Sciatic nerve (tissue), 2 donors: Measurements from ENCODE around the gene DROSHA. TPM values are rescaled to one million over a fixed set of nuclear protein-coding genes. Genes with fewer than 3 reads are reported as not detected.

ENCODE experiments used
- ATAC-seq: fragments of 200-7000 bp; cut with Tn5 transposase; one replicate; pipeline ENCODE4 v1.9.1; 2020; ENCODE audit warnings: mild to moderate bottlenecking, moderate library complexity
- DNase-seq: peaks from one replicate; pipeline ENCODE4 v3.0.0-alpha.2; 2020; ENCODE audit warnings: low spot score
- intact Hi-C: fragments of 100-400 bp; cut with DNase I; formaldehyde crosslinking; loops from one replicate; pipeline ENCODE4 v1.14.2; 2022
- total RNA-seq: library from RNA; stranded (reverse); fragmentation: NEBNext Ultra II Directional; extraction: Animal tissue kit (Norgen Biotek cat#: 25700); gene quantifications from one replicate; pipeline ENCODE4 v1.2.1, GENCODE V29; 2021
- donor health status: DM: no; HTN: no; CAD: no.
- donor health status: DM: no; HTN: no; CAD: no.

Gene DROSHA
- total RNA-seq, 1 donor from 2014 or later, result 69.8 TPM

- ATAC-seq (peak; percentile 56), DNase-seq (no peak)
- intact Hi-C loops, result no loop called here
These were observed 378 bp downstream of the DROSHA start for GRCh38 chr5:31531543-31531887.

- DNase-seq, result no peak
- intact Hi-C loops, result no loop called here
- ATAC-seq, result no peak
These were observed 1.2 kb downstream of the DROSHA start for GRCh38 chr5:31530541-31531265.

- no peak for ATAC-seq
- intact Hi-C loops, result no loop called here
- no peak for DNase-seq
These were observed 8.9 kb downstream of the DROSHA start for GRCh38 chr5:31523041-31523440.

GRCh38 chr5:31516802-31517201 is 15.1 kb downstream of the DROSHA start:
- DNase-seq, result no peak
- ATAC-seq, result no peak
- intact Hi-C loops, result no loop called here

- DNase-seq (no peak), ATAC-seq (no peak)
- intact Hi-C loops, result no loop called here
These were observed 20.6 kb downstream of the DROSHA start for GRCh38 chr5:31511305-31511704.

GRCh38 chr5:31504529-31504928 is 27.4 kb downstream of the DROSHA start:
- DNase-seq, result no peak
- ATAC-seq, result no peak
- intact Hi-C loops, result no loop called here

GRCh38 chr5:31502506-31502905 is 29.4 kb downstream of the DROSHA start:
- ATAC-seq, result no peak

GRCh38 chr5:31500256-31500655 is 31.6 kb downstream of the DROSHA start:
- ATAC-seq (no peak), DNase-seq (no peak)
- intact Hi-C loops, result no loop called here

More at GRCh38 chr5:31502506-31502905, 29.4 kb downstream of the DROSHA start:
- intact Hi-C loops, result no loop called here
- no peak for DNase-seq

- ATAC-seq (no peak), DNase-seq (no peak)
- intact Hi-C loops, result no loop called here
These were observed 35.0 kb downstream of the DROSHA start for GRCh38 chr5:31496891-31497290.

GRCh38 chr5:31496301-31496700 is 35.6 kb downstream of the DROSHA start:
- intact Hi-C loops, result no loop called here
- DNase-seq (no peak), ATAC-seq (no peak)

GRCh38 chr5:31495336-31495735 is 36.6 kb downstream of the DROSHA start:
- intact Hi-C loops, result no loop called here
- ATAC-seq (no peak), DNase-seq (no peak)

GRCh38 chr5:31492869-31493268 is 39.0 kb downstream of the DROSHA start:
- DNase-seq (no peak), ATAC-seq (no peak)
- intact Hi-C loops, result no loop called here

- intact Hi-C loops, result no loop called here
- DNase-seq, result no peak
- ATAC-seq, result no peak
These were observed 44.4 kb downstream of the DROSHA start for GRCh38 chr5:31487506-31487905.

GRCh38 chr5:31486441-31486840 is 45.5 kb downstream of the DROSHA start:
- DNase-seq (no peak), ATAC-seq (no peak)
- intact Hi-C loops, result no loop called here

- DNase-seq (no peak), ATAC-seq (no peak)
- intact Hi-C loops, result no loop called here
These were observed 46.3 kb downstream of the DROSHA start for GRCh38 chr5:31485376-31486207.

GRCh38 chr5:31481531-31482165 is 50.2 kb downstream of the DROSHA start:
- ATAC-seq (no peak), DNase-seq (no peak)
- intact Hi-C loops, result no loop called here

GRCh38 chr5:31479706-31480105 is 52.2 kb downstream of the DROSHA start:
- intact Hi-C loops, result no loop called here
- DNase-seq, result no peak
- ATAC-seq, result no peak

GRCh38 chr5:31478901-31479300 is 53.0 kb downstream of the DROSHA start:
- ATAC-seq (no peak), DNase-seq (no peak)
- intact Hi-C loops, result no loop called here

GRCh38 chr5:31477971-31478370 is 53.9 kb downstream of the DROSHA start:
- intact Hi-C loops, result no loop called here
- DNase-seq (no peak), ATAC-seq (no peak)

GRCh38 chr5:31477516-31477915 is 54.4 kb downstream of the DROSHA start:
- DNase-seq (no peak), ATAC-seq (no peak)
- intact Hi-C loops, result no loop called here
